ENCODE data around the gene CLOCK.

Gene CLOCK

DNA sequence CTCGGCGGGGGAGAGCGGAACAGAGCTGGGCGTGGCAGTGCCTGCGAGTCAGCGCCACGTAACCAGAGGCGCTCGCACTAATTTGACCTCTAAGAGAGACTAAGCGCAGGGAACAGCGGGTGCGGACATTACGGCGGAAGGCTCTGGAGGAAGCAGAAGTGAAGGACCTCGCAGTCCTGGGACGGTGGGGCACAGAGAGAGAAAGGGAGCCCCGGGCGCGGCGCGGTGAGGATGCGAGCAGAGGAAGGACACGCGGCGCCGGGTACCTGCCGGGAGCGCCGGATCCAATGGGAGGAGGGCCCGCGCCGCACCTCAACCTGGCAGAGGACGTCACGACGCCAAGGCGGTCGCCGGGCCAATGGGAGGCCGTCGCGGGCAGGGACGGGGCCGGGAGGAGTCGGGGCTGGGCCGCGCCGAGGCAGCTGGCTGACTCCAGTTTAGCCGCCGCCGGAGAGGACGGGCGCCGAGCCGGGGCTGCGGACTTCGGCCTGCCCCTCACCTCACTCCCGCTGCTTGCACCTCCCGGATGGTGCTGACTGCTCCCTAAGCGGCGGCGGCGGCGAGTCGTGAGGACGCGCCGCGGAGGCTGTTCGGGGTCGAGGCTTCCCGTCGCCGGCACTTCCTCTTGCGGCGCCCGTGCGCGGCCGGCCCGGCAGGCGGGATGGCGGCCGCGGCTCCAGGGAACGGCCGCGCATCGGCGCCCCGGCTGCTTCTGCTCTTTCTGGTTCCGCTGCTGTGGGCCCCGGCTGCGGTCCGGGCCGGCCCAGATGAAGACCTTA is 151.0 kb downstream of the CLOCK start, which contains the start of gene TMEM165:
Gene TMEM165, plus strand, starts transcription at position 429 of the 779 bp plus-strand sequence. Its CDS starts 233 bp downstream, at position 662.
- Histone ChIP-seq H3K27ac (ENCODE audit: low read depth, low read length) (peak within 1 kb of the TSS; percentile 73), H3K9ac (ENCODE audit: low read length) (peak within 1 kb of the TSS; percentile 84), H3K27me3 (ENCODE audit: low read length) (no peaks in the 10 kb centered on the region), H3K79me2 (ENCODE audit: insufficient read depth, low read length) (peaks cover 41% of the 10 kb centered on the region), H4K20me1 (ENCODE audit: low read depth, low read length) (peaks cover 9% of the 10 kb centered on the region; the same call in 1 of the 2 replicates), H3K9me2 (replicated peaks; ENCODE audit: insufficient read depth, low read length) (no peaks in the 10 kb centered on the region), H2AFZ (ENCODE audit: low read depth, low read length, severe bottlenecking) (peak within 1 kb of the TSS; percentile 96), H3K4me3 (ENCODE audit: insufficient read depth, low read length, poor library complexity, severe bottlenecking) (peak within 1 kb of the TSS; percentile 85), H3F3A (ENCODE audit: insufficient read depth) (no peaks in the 10 kb centered on the region; the same call in 1 of the 2 replicates), H3K36me3 (ENCODE audit: low read length) (no peaks in the 10 kb centered on the region), H3K4me2 (ENCODE audit: low read depth, low read length, poor library complexity, severe bottlenecking) (peak within 1 kb of the TSS; percentile 92), H3K9me3 (ENCODE audit: insufficient read depth, low read length) (no peaks in the 10 kb centered on the region)
- TF ChIP-seq, protein P1, sequence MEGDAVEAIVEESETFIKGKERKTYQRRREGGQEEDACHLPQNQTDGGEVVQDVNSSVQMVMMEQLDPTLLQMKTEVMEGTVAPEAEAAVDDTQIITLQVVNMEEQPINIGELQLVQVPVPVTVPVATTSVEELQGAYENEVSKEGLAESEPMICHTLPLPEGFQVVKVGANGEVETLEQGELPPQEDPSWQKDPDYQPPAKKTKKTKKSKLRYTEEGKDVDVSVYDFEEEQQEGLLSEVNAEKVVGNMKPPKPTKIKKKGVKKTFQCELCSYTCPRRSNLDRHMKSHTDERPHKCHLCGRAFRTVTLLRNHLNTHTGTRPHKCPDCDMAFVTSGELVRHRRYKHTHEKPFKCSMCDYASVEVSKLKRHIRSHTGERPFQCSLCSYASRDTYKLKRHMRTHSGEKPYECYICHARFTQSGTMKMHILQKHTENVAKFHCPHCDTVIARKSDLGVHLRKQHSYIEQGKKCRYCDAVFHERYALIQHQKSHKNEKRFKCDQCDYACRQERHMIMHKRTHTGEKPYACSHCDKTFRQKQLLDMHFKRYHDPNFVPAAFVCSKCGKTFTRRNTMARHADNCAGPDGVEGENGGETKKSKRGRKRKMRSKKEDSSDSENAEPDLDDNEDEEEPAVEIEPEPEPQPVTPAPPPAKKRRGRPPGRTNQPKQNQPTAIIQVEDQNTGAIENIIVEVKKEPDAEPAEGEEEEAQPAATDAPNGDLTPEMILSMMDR (IDR thresholded peaks at IDR 0.05; ENCODE audit: insufficient read depth, low read length, poor library complexity, severe bottlenecking): no peak
- no peak for TF ChIP-seq EZH2phosphoT487 (conservative IDR thresholded peaks at IDR 0.05; ENCODE audit: low read length)

DNA sequence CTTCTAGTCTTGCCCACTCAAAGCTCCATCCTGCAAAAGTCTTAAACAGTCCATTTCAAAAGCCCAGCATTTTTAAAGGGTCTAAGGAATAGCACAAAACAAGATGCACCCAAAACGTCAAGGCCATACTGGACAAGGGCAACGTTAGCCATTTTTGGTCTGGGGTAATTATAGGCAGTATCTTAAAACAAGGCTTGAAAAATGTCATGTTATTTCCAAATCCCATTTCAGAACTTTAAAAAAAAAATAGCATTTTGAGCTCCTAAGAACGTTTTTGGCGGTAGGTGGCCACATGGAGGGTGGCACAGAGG is 151.5 kb downstream of the CLOCK start:
- Histone ChIP-seq H3K9me2 (replicated peaks; ENCODE audit: insufficient read depth, low read length) (no peaks in the 10 kb centered on the region), H3K4me3 (ENCODE audit: insufficient read depth, low read length, poor library complexity, severe bottlenecking) (peak overlapping the region; percentile 85), H3K36me3 (ENCODE audit: low read length) (no peaks in the 10 kb centered on the region), H3K27ac (ENCODE audit: low read depth, low read length) (peak overlapping the region; percentile 73), H3K9me3 (ENCODE audit: insufficient read depth, low read length) (no peaks in the 10 kb centered on the region), H4K20me1 (ENCODE audit: low read depth, low read length) (peaks cover 9% of the 10 kb centered on the region; the same call in 1 of the 2 replicates), H3K79me2 (ENCODE audit: insufficient read depth, low read length) (peaks cover 38% of the 10 kb centered on the region), H3K4me2 (ENCODE audit: low read depth, low read length, poor library complexity, severe bottlenecking) (peak overlapping the region; percentile 92), H3K27me3 (ENCODE audit: low read length) (no peaks in the 10 kb centered on the region), H3K9ac (ENCODE audit: low read length) (peak overlapping the region; percentile 84), H3F3A (ENCODE audit: insufficient read depth) (no peaks in the 10 kb centered on the region; the same call in 1 of the 2 replicates), H2AFZ (ENCODE audit: low read depth, low read length, severe bottlenecking) (peak overlapping the region; percentile 96)
- no peak for TF ChIP-seq EZH2phosphoT487 (conservative IDR thresholded peaks at IDR 0.05; ENCODE audit: low read length)
- TF ChIP-seq, protein P1 (IDR thresholded peaks at IDR 0.05; ENCODE audit: insufficient read depth, low read length, poor library complexity, severe bottlenecking): no peak

DNA sequence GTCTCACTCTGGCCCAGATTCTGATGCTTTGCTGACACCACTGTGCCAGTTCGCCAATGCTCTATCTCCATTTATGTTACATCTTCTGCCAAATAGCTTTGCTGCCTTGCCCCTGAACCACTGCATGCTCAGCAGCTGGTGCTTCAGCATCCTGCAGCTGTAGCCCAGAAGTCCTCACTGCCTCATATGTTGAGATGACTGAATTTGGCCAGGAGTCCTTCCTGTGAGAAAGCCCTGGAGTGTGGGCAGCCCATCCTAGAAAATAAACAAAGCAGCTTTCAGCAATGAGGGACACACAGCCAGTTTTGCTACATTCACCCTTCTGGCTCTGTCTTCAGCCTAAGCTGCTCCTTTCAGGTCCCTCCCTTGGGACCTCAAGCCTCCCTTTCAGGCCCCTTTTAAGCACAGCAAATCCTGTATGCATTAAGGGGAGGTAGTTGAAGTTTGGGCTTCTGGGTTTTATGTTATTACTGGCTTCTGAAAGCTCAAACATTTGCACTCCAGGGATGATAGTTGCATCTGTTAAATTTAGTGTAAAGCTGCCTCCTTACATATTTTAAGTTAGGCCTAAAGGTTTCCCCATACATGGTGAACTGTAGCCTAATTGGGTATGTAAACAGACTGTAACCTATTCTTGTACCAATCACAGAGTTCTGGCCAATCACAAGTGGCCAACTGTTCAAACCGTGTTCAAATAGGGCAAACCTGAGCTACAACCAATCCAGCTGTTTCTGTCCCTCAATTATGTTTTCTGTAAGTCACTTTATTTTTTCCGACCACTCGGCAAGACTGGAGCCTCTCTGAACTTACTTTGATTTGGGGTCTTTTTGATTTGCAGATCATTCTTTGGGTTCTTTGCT is 153.0 kb downstream of the CLOCK start:
- Histone ChIP-seq H3K36me3 (ENCODE audit: low read length) (no peaks in the 10 kb centered on the region), H2AFZ (ENCODE audit: low read depth, low read length, severe bottlenecking) (no peak overlapping the region), H3K4me3 (ENCODE audit: insufficient read depth, low read length, poor library complexity, severe bottlenecking) (no peak overlapping the region), H3K9me3 (ENCODE audit: insufficient read depth, low read length) (no peaks in the 10 kb centered on the region), H3K27me3 (ENCODE audit: low read length) (no peaks in the 10 kb centered on the region), H3F3A (ENCODE audit: insufficient read depth) (no peaks in the 10 kb centered on the region; the same call in 1 of the 2 replicates), H3K79me2 (ENCODE audit: insufficient read depth, low read length) (peaks cover 28% of the 10 kb centered on the region), H3K9me2 (replicated peaks; ENCODE audit: insufficient read depth, low read length) (no peaks in the 10 kb centered on the region), H3K4me2 (ENCODE audit: low read depth, low read length, poor library complexity, severe bottlenecking) (no peak overlapping the region), H3K9ac (ENCODE audit: low read length) (no peak overlapping the region), H4K20me1 (ENCODE audit: low read depth, low read length) (peaks cover 3% of the 10 kb centered on the region; the same call in 1 of the 2 replicates), H3K27ac (ENCODE audit: low read depth, low read length) (no peak overlapping the region)
- TF ChIP-seq EZH2phosphoT487 (conservative IDR thresholded peaks at IDR 0.05; ENCODE audit: low read length): no peak
- TF ChIP-seq, protein P1 (IDR thresholded peaks at IDR 0.05; ENCODE audit: insufficient read depth, low read length, poor library complexity, severe bottlenecking): no peak
